GM23338 (cell line): ENCODE results near the gene ROBO1. TPM values are rescaled to one million over a fixed set of nuclear protein-coding genes. Genes with fewer than 3 reads are reported as not detected.

Source experiments
- ATAC-seq: fragments of 200-7000 bp; cut with Tn5 transposase; 3 replicates; pipeline ENCODE4 v1.9.1; 2020
- DNase-seq: peaks from one replicate; pipeline ENCODE4 v3.0.0-alpha.2; 2015; ENCODE audit warnings: low spot score
- H2AFZ ChIP-seq: fragments of 200-600 bp; sonication (generic); 2 replicates; pipeline ENCODE4 v1.8.0; 2016; ENCODE audit warnings: antibody characterized with exemption, mild to moderate bottlenecking, moderate library complexity
- H3F3A ChIP-seq: fragments of 200-600 bp; sonication (generic); replicated peaks from 2 replicates; pipeline ENCODE4 v1.8.0; 2017; ENCODE audit warnings: antibody characterized with exemption, mixed run types, low read depth
- H3K27ac ChIP-seq: fragments of 200-600 bp; sonication (generic); 2 replicates; pipeline ENCODE4 v1.6.1; 2016; ENCODE audit warnings: low read depth
- H3K27me3 ChIP-seq: fragments of 200-600 bp; sonication (generic); 2 replicates; pipeline ENCODE4 v1.8.0; 2016; ENCODE audit warnings: mild to moderate bottlenecking, mixed run types, moderate library complexity; ENCODE audit not compliant: insufficient read depth
- H3K36me3 ChIP-seq: fragments of 200-600 bp; sonication (generic); 2 replicates; pipeline ENCODE4 v1.8.0; 2016; ENCODE audit warnings: mild to moderate bottlenecking; ENCODE audit not compliant: insufficient read depth
- H3K4me1 ChIP-seq: fragments of 200-600 bp; sonication (generic); 2 replicates; pipeline ENCODE4 v1.8.0; 2016; ENCODE audit warnings: mild to moderate bottlenecking, moderate library complexity; ENCODE audit not compliant: insufficient read depth
- H3K4me2 ChIP-seq: fragments of 200-600 bp; sonication (generic); 2 replicates; pipeline ENCODE4 v1.7.1; 2017; ENCODE audit warnings: mixed run types
- H3K4me3 ChIP-seq: fragments of 200-600 bp; sonication (generic); 2 replicates; pipeline ENCODE4 v1.6.1; 2016; ENCODE audit warnings: mixed run types
- H3K79me2 ChIP-seq: fragments of 200-600 bp; sonication (generic); replicated peaks from 2 replicates; pipeline ENCODE4 v1.8.0; 2017; ENCODE audit warnings: mild to moderate bottlenecking; ENCODE audit not compliant: insufficient read depth
- H3K9me2 ChIP-seq: fragments of 200-600 bp; sonication (generic); 2 replicates; pipeline ENCODE4 v1.8.0; 2017; ENCODE audit not compliant: insufficient read depth
- H4K20me1 ChIP-seq: fragments of 200-600 bp; sonication (generic); replicated peaks from 2 replicates; pipeline ENCODE4 v1.8.0; 2017; ENCODE audit warnings: mild to moderate bottlenecking; ENCODE audit not compliant: insufficient read depth
- H3K27ac Mint-ChIP-seq: 2 replicates; pipeline ENCODE4 v1.8.0; 2020; ENCODE audit warnings: inconsistent platforms, mild to moderate bottlenecking, moderate library complexity, mixed read lengths
- H3K27me3 Mint-ChIP-seq: 3 replicates; pipeline ENCODE4 v1.8.0; 2022; ENCODE audit warnings: low read depth, mild to moderate bottlenecking, moderate library complexity, mixed read lengths, inconsistent platforms; ENCODE audit not compliant: insufficient read depth, poor library complexity
- H3K36me3 Mint-ChIP-seq: 3 replicates; pipeline ENCODE4 v1.8.0; 2021; ENCODE audit warnings: low read depth, mild to moderate bottlenecking, inconsistent platforms, moderate library complexity, mixed read lengths
- H3K4me1 Mint-ChIP-seq: 3 replicates; pipeline ENCODE4 v1.8.0; 2020; ENCODE audit warnings: mild to moderate bottlenecking, inconsistent platforms, mixed read lengths
- H3K4me3 Mint-ChIP-seq: 3 replicates; pipeline ENCODE4 v1.8.0; 2021; ENCODE audit warnings: moderate library complexity, mild to moderate bottlenecking, inconsistent platforms, mixed read lengths
- H3K9me3 Mint-ChIP-seq: 3 replicates; pipeline ENCODE4 v1.8.0; 2020; ENCODE audit warnings: moderate library complexity, mild to moderate bottlenecking, inconsistent platforms, mixed read lengths
- CREB1 ChIP-seq: fragments of 250-450 bp; sonication (Bioruptor Pico); IDR thresholded peaks from 2 replicates; pipeline ENCODE4 v1.5.0; 2020; ENCODE audit warnings: low read depth, mild to moderate bottlenecking, moderate library complexity
- CTCF ChIP-seq, 2 experiments: fragments of 200-600 bp in 1 of 2; sonication (generic) in 1 of 2; conservative IDR thresholded peaks; 2 replicates each; pipeline versions ENCODE4 v1.5.1 to v1.6.1; 2016 to 2017; ENCODE audit warnings: antibody characterized with exemption in 2 of 2, low read depth in 2 of 2, mild to moderate bottlenecking in 2 of 2, moderate library complexity in 1 of 2
- ETS1 ChIP-seq: IDR thresholded peaks from 2 replicates; pipeline ENCODE4 v1.6.1; 2016; ENCODE audit warnings: antibody characterized with exemption
- EZH2 ChIP-seq: fragments of 200-600 bp; sonication (generic); IDR thresholded peaks from one replicate; pipeline ENCODE4 v1.8.0; 2017; ENCODE audit warnings: antibody characterized with exemption, mild to moderate bottlenecking, low read depth; ENCODE audit not compliant: unreplicated experiment
- EZH2phosphoT487 ChIP-seq: fragments of 200-600 bp; sonication (generic); IDR thresholded peaks from one replicate; pipeline ENCODE4 v1.8.1; 2018; ENCODE audit warnings: antibody characterized with exemption; ENCODE audit not compliant: unreplicated experiment
- JUNB ChIP-seq: IDR thresholded peaks from one replicate; pipeline ENCODE4 v1.6.1; 2016; ENCODE audit warnings: antibody characterized with exemption; ENCODE audit not compliant: unreplicated experiment
- NANOG ChIP-seq: IDR thresholded peaks from 2 replicates; pipeline ENCODE4 v1.6.1; 2016; ENCODE audit warnings: antibody characterized with exemption, borderline replicate concordance
- POLR2AphosphoS5 ChIP-seq: IDR thresholded peaks from 2 replicates; pipeline ENCODE4 v1.6.1; 2016; ENCODE audit warnings: antibody characterized with exemption, low read depth
- REST ChIP-seq: IDR thresholded peaks from one replicate; pipeline ENCODE4 v1.6.1; 2018; ENCODE audit warnings: antibody characterized with exemption; ENCODE audit not compliant: unreplicated experiment
- STAT1 ChIP-seq: IDR thresholded peaks from one replicate; pipeline ENCODE4 v1.6.1; 2016; ENCODE audit warnings: antibody characterized with exemption; ENCODE audit not compliant: unreplicated experiment
- ZNF114 ChIP-seq: fragments of 250-450 bp; sonication (Bioruptor Pico); IDR thresholded peaks from 2 replicates; pipeline ENCODE4 v1.5.0; 2020; ENCODE audit warnings: mild to moderate bottlenecking, moderate library complexity
- ZNF331 ChIP-seq: fragments of 250-450 bp; sonication (Bioruptor Pico); IDR thresholded peaks from 2 replicates; pipeline ENCODE4 v1.5.0; 2020; ENCODE audit warnings: low read depth, mild to moderate bottlenecking, moderate library complexity
- ZNF462 ChIP-seq: fragments of 250-450 bp; sonication (Bioruptor Pico); IDR thresholded peaks from 2 replicates; pipeline ENCODE4 v1.5.0; 2020; ENCODE audit warnings: mild to moderate bottlenecking, moderate library complexity
- polyA plus RNA-seq: library from polyadenylated mRNA; unstranded; fragments of >200 nt; fragmentation: Nextera tagmentation; extraction: Ambion mirVana; gene quantifications from 2 replicates; pipeline ENCODE4 v1.2.1, GENCODE V29; 2016
- total RNA-seq: library from RNA; depleted of rRNA; stranded (reverse); fragments of >200 nt; shearing (Covaris generic); gene quantifications from 2 replicates; pipeline ENCODE4 v1.2.3, GENCODE V29; 2014

The ROBO1 gene
- total and polyA plus RNA-seq, 2 experiments from 2014 or later = 19.2 to 78.3 TPM

- Histone ChIP-seq H3K79me2 (no peaks in the 10 kb centered on the region), H3F3A (no peaks in the 10 kb centered on the region), H2AFZ (no peak overlapping the region), H3K4me1 (peaks cover 9% of the 10 kb centered on the region), H3K36me3 (no peaks in the 10 kb centered on the region), H4K20me1 (no peaks in the 10 kb centered on the region), H3K27me3 (no peaks in the 10 kb centered on the region), H3K4me3 (no peak overlapping the region), H3K9me2 (no peaks in the 10 kb centered on the region), H3K4me2 (no peak overlapping the region), H3K27ac (no peak overlapping the region)
- no peaks in the 10 kb centered on the region for H3K9me3 Mint-ChIP-seq
- DNase-seq (no peak), ATAC-seq (no peak)
- H3K4me1 Mint-ChIP-seq = peaks cover 30% of the 10 kb centered on the region
- no peaks in the 10 kb centered on the region for H3K36me3 Mint-ChIP-seq
- no peak overlapping the region for H3K4me3 Mint-ChIP-seq
- H3K27me3 Mint-ChIP-seq = no peaks in the 10 kb centered on the region
- no peak for TF ChIP-seq NANOG
- TF ChIP-seq ZNF462 (CRISPR knock-in tag) = no peak
- no peak for TF ChIP-seq EZH2
- TF ChIP-seq REST = no peak
- TF ChIP-seq EZH2phosphoT487 = no peak
- TF ChIP-seq CREB1 (CRISPR knock-in tag) = no peak
- TF ChIP-seq CTCF (conservative IDR thresholded peaks at IDR 0.05; ENCODE audit: low read depth in 2 of 2) = no peak
- no peak for TF ChIP-seq ZNF331 (CRISPR knock-in tag)
- TF ChIP-seq ETS1 = no peak
- no peak for TF ChIP-seq STAT1
- TF ChIP-seq JUNB = no peak
- no peak for TF ChIP-seq ZNF114 (CRISPR knock-in tag)
- TF ChIP-seq POLR2AphosphoS5 = no peak
- no peak overlapping the region for H3K27ac Mint-ChIP-seq
Measured at GRCh38 chr3:79380581-79380980, 387.2 kb downstream of the ROBO1 start.
